Panc1 (cell line): Measurements from ENCODE around the gene PAGR1.

Source experiments
- CTCF ChIP-seq: fragments of 450-650 bp; IDR thresholded peaks from 2 replicates; pipeline ENCODE4 v1.5.1; 2017; ENCODE audit warnings: mild to moderate bottlenecking
- REST ChIP-seq, 2 experiments: IDR thresholded peaks; 2 replicates each; pipeline ENCODE4 v1.6.1; 2011 to 2012; ENCODE audit warnings: low read depth in 2 of 2, control low read depth in 1 of 2, low read length in 1 of 2, mild to moderate bottlenecking in 1 of 2, moderate library complexity in 1 of 2; ENCODE audit not compliant: insufficient read depth in 1 of 2
- SIN3A ChIP-seq: IDR thresholded peaks from 2 replicates; pipeline ENCODE4 v1.6.1; 2012; ENCODE audit warnings: low read depth, mild to moderate bottlenecking, low read length, moderate library complexity, borderline replicate concordance; ENCODE audit not compliant: insufficient read depth
- TCF7L2 ChIP-seq: IDR thresholded peaks from 2 replicates; pipeline ENCODE4 v1.6.1; 2011; ENCODE audit warnings: mild to moderate bottlenecking, low read depth, low read length, inconsistent platforms

GRCh38 chr16:29840240-29840639, 24.3 kb downstream of the PAGR1 start:
- no peak for TF ChIP-seq SIN3A
- TF ChIP-seq TCF7L2: no peak
- no peak for TF ChIP-seq CTCF
- TF ChIP-seq REST (IDR thresholded peaks at IDR 0.05; ENCODE audit: insufficient read depth in 1 of 2, low read depth in 2 of 2, low read length in 1 of 2): no peak
